HepG2 (cell line): Measurements from ENCODE around the gene CPOX. TPM values are rescaled to one million over a fixed set of nuclear protein-coding genes. Genes with fewer than 3 reads are reported as not detected.

Experiments used
- ATAC-seq: fragments of 200-7000 bp; cut with Tn5 transposase; 3 replicates; pipeline ENCODE4 v1.9.1; 2020; ENCODE audit warnings: mild to moderate bottlenecking, moderate library complexity
- BruUV-seq: library from RNA; stranded (reverse); fragments of 400-500 nt; replicated peaks from 2 replicates; lab custom pipeline; 2021; lab: Mats Ljungman, UMichigan
- CTCF ChIA-PET: fragments of 300-600 bp; formaldehyde crosslinking; extraction: SDS; loops from one replicate; lab custom pipeline; 2021; ENCODE audit warnings: low total read pairs, inconsistent platforms, low intra/inter-chr PET ratio; lab: Yijun Ruan, JAX
- POLR2A ChIA-PET: fragments of 350-600 bp; sonication (Branson Sonifier 250); formaldehyde crosslinking; loops from one replicate; lab custom pipeline; 2020; ENCODE audit warnings: antibody characterized with exemption, inconsistent platforms; lab: Yijun Ruan, JAX
- DNase-seq: peaks from one replicate; pipeline ENCODE4 v3.0.0-alpha.2; 2015; ENCODE audit warnings: low spot score
- FAIRE-seq: peaks from 3 replicates; lab custom pipeline; 2011; peaks lifted over from hg19 to GRCh38; lab: Jason Lieb, UNC
- H2AFZ ChIP-seq: one replicate; pipeline ENCODE4 v1.6.1; 2011; ENCODE audit warnings: low read length, inconsistent platforms
- H3K27ac ChIP-seq: fragments of 300-600 bp; 3 replicates; pipeline ENCODE4 v1.8.0; 2011; ENCODE audit warnings: mixed run types, mild to moderate bottlenecking, mixed read lengths, low read length, inconsistent platforms; ENCODE audit not compliant: insufficient read depth; ENCODE audit errors: extremely low read length
- H3K27me3 ChIP-seq, 2 experiments: fragments of 200-600 bp in 1 of 2; 2 replicates in 1 of 2; 3 replicates in 1 of 2; pipeline versions ENCODE4 v1.6.0 to v1.8.0; 2011; ENCODE audit warnings: low read length in 2 of 2, mild to moderate bottlenecking in 2 of 2, moderate library complexity in 2 of 2, inconsistent platforms in 1 of 2; ENCODE audit not compliant: insufficient read depth in 2 of 2, control insufficient read depth in 1 of 2
- H3K36me3 ChIP-seq, 2 experiments: fragments of 200-600 bp in 1 of 2; replicated peaks in 1 of 2; 2 replicates in 1 of 2; 3 replicates in 1 of 2; pipeline versions ENCODE4 v1.5.1 to v1.8.0; 2011; ENCODE audit warnings: low read length in 2 of 2, inconsistent platforms in 1 of 2; ENCODE audit not compliant: insufficient read depth in 2 of 2, control insufficient read depth in 1 of 2
- H3K4me1 ChIP-seq: 2 replicates; pipeline ENCODE4 v1.5.1; 2012; ENCODE audit warnings: low read length, inconsistent platforms; ENCODE audit not compliant: insufficient read depth
- H3K4me2 ChIP-seq: 2 replicates; pipeline ENCODE4 v1.6.0; 2011; ENCODE audit warnings: low read depth, low read length, inconsistent platforms
- H3K4me3 ChIP-seq, 3 experiments: fragments of 200-600 bp in 1 of 3; sonication (generic), shearing (Covaris generic) in 1 of 3; replicated peaks in 1 of 3; 2 replicates each; pipeline ENCODE4 v1.5.1; 2011 to 2016; ENCODE audit warnings: low read length in 3 of 3, inconsistent platforms in 2 of 3, low read depth in 2 of 3, mild to moderate bottlenecking in 2 of 3, control low read depth in 1 of 3, mixed read lengths in 1 of 3; ENCODE audit not compliant: insufficient read depth in 1 of 3
- H3K79me2 ChIP-seq: one replicate; pipeline ENCODE4 v1.6.1; 2011; ENCODE audit warnings: low read length, inconsistent platforms; ENCODE audit not compliant: insufficient read depth
- H3K9ac ChIP-seq: 2 replicates; pipeline ENCODE4 v1.6.0; 2011; ENCODE audit warnings: mild to moderate bottlenecking, low read depth, low read length, inconsistent platforms; ENCODE audit not compliant: insufficient read depth
- H3K9me3 ChIP-seq: 2 replicates; pipeline ENCODE4 v1.5.1; 2012; ENCODE audit warnings: mild to moderate bottlenecking, low read length
- H4K20me1 ChIP-seq: 2 replicates; pipeline ENCODE4 v1.6.0; 2011; ENCODE audit warnings: inconsistent platforms, mild to moderate bottlenecking, low read length, moderate library complexity; ENCODE audit not compliant: insufficient read depth
- CBX5 ChIP-seq: sonication (generic); formaldehyde crosslinking; IDR thresholded peaks from 2 replicates; pipeline ENCODE4 v1.4.0; 2020; ENCODE audit warnings: missing genetic modification reagents, borderline replicate concordance
- EHMT2 ChIP-seq: fragments of 200-600 bp; sonication (generic); IDR thresholded peaks from 2 replicates; pipeline ENCODE4 v1.7.0; 2017; ENCODE audit warnings: antibody characterized with exemption, low read depth, low read length, borderline replicate concordance
- GATAD1 ChIP-seq: IDR thresholded peaks from 2 replicates; pipeline ENCODE4 v1.6.1; 2016; ENCODE audit warnings: missing genetic modification reagents, missing compliant biosample characterization
- GMEB2 ChIP-seq: IDR thresholded peaks from 2 replicates; pipeline ENCODE4 v1.6.1; 2016; ENCODE audit warnings: missing biosample characterization, missing genetic modification reagents, low read depth
- JUNB ChIP-seq: sonication (generic); formaldehyde crosslinking; IDR thresholded peaks from 2 replicates; pipeline ENCODE4 v1.8.0; 2022; ENCODE audit warnings: missing genetic modification reagents, mild to moderate bottlenecking, borderline replicate concordance
- MED8 ChIP-seq: sonication (generic); formaldehyde crosslinking; IDR thresholded peaks from 2 replicates; pipeline ENCODE4 v1.8.1; 2023; ENCODE audit warnings: mild to moderate bottlenecking, missing genetic modification reagents; ENCODE audit not compliant: insufficient replicate concordance
- MLLT10 ChIP-seq: sonication (generic); formaldehyde crosslinking; IDR thresholded peaks from 2 replicates; pipeline ENCODE4 v1.4.0; 2020; ENCODE audit warnings: missing genetic modification reagents
- SP5 ChIP-seq: IDR thresholded peaks from 2 replicates; pipeline ENCODE4 v1.6.1; 2016; ENCODE audit warnings: low read depth, borderline replicate concordance
- SYNCRIP ChIP-seq: fragments of 200-400 bp; formaldehyde crosslinking; IDR thresholded peaks from 2 replicates; pipeline ENCODE4 v1.6.1; 2018; ENCODE audit warnings: mild to moderate bottlenecking, low read depth, low read length; ENCODE audit not compliant: insufficient read depth
- TSC22D2 ChIP-seq: sonication (generic); formaldehyde crosslinking; IDR thresholded peaks from 2 replicates; pipeline ENCODE4 v1.5.1; 2020; ENCODE audit warnings: missing genetic modification reagents, mild to moderate bottlenecking, borderline replicate concordance
- ZBTB2 ChIP-seq: sonication (generic); formaldehyde crosslinking; IDR thresholded peaks from 2 replicates; pipeline ENCODE4 v1.8.0; 2022; ENCODE audit warnings: low read depth, missing genetic modification reagents
- ZNF20 ChIP-seq: sonication (generic); formaldehyde crosslinking; IDR thresholded peaks from 2 replicates; pipeline ENCODE4 v1.4.0; 2020; ENCODE audit warnings: mild to moderate bottlenecking, moderate library complexity, missing genetic modification reagents
- ZNF660 ChIP-seq: sonication (generic); formaldehyde crosslinking; IDR thresholded peaks from 2 replicates; pipeline ENCODE4 v1.5.1; 2020; ENCODE audit warnings: mild to moderate bottlenecking, low read depth, missing genetic modification reagents, borderline replicate concordance
- ZNF772 ChIP-seq: sonication (generic); formaldehyde crosslinking; IDR thresholded peaks from 2 replicates; pipeline ENCODE4 v1.5.0; 2020; ENCODE audit warnings: mild to moderate bottlenecking, missing genetic modification reagents
- ZNF777 ChIP-seq: sonication (generic); formaldehyde crosslinking; IDR thresholded peaks from 2 replicates; pipeline ENCODE4 v1.4.0; 2020; ENCODE audit warnings: missing genetic modification reagents
- WGBS: methylation state at CpG from one replicate; pipeline ENCODE4 v1.1.6; 2017; ENCODE audit warnings: low lambda C conversion rate; 5-methylcytosine and 5-hydroxymethylcytosine counted together
- in situ Hi-C: cut with HindIII; loops from 2 replicates; pipeline ENCODE4 v1.10.0; 2017; ENCODE audit warnings: low pct_unique_long_range_greater_than_20kb; ENCODE audit not compliant: extremely low pct_ligation_motif_present
- intact Hi-C: fragments of 100-400 bp; cut with micrococcal nuclease; formaldehyde crosslinking; loops from one replicate; pipeline ENCODE4 v1.10.0; 2022; ENCODE audit not compliant: unreplicated experiment
- polyA plus RNA-seq, 8 experiments: library from polyadenylated mRNA; depleted of rRNA in 3 of 8; stranded (reverse) in 7 of 8; unstranded in 1 of 8; fragments of >200 nt; fragmentation: Illumina TruSeq in 4 of 8; extraction: Trizol in 4 of 8; gene quantifications; 2 replicates each; pipeline versions ENCODE4 v1.2.1 to v1.2.3, GENCODE V29; 2011 to 2016; ENCODE audit warnings: low read depth in 4 of 8, missing spikeins in 1 of 8, mixed read lengths in 1 of 8; ENCODE audit not compliant: insufficient read depth in 1 of 8
- total RNA-seq, 5 experiments: library from RNA; depleted of rRNA; stranded (reverse); fragments of >200 nt; fragmentation: Illumina TruSeq; extraction: Trizol; gene quantifications; 2 replicates each; pipeline ENCODE4 v1.2.3, GENCODE V29; 2016; ENCODE audit warnings: low read depth in 1 of 5

The CPOX gene
- total and polyA plus RNA-seq, 2 of the 13 experiments (the other 11 are each of a cell fraction or from before 2014, with no cell fraction given), result 34.2 to 37.2 TPM

- Histone ChIP-seq H2AFZ (no peak overlapping the region), H3K79me2 (no peaks in the 10 kb centered on the region), H3K27ac (no peak overlapping the region), H3K4me3 (no peak overlapping the region), H3K36me3 (peaks cover 6 to 65% of the 10 kb centered on the region in 2 experiments), H3K9me3 (no peaks in the 10 kb centered on the region), H3K9ac (no peak overlapping the region), H3K4me2 (no peak overlapping the region), H3K27me3 (no peaks in the 10 kb centered on the region), H3K4me1 (no peaks in the 10 kb centered on the region), H4K20me1 (no peaks in the 10 kb centered on the region)
- no peak for FAIRE-seq
- ATAC-seq, result no peak
- TF ChIP-seq JUNB, result no peak
- no peak for TF ChIP-seq ZNF660
- no peak for TF ChIP-seq ZNF777 (CRISPR knock-in tag)
- TF ChIP-seq SYNCRIP, result no peak
- TF ChIP-seq TSC22D2 (CRISPR knock-in tag), result no peak
- TF ChIP-seq ZBTB2 (CRISPR knock-in tag), result no peak
- intact Hi-C loops (no loop called here), in situ Hi-C loops (no loop called here)
- 95% methylated on average over 4 of the region's 4 CpGs for WGBS
- no TSS peak for BruUV-seq
- DNase-seq, result no peak
- ChIA-PET CTCF (no interaction called here), POLR2A (no interaction called here)
These were observed 9.6 kb downstream of the CPOX start for GRCh38 chr3:98583766-98584165.

- Histone ChIP-seq H3K4me1 (no peaks in the 10 kb centered on the region), H3K27me3 (no peaks in the 10 kb centered on the region), H3K4me2 (no peak overlapping the region), H3K27ac (no peak overlapping the region), H3K36me3 (peaks cover 6 to 60% of the 10 kb centered on the region in 2 experiments), H3K79me2 (no peaks in the 10 kb centered on the region), H3K9me3 (no peaks in the 10 kb centered on the region), H3K9ac (no peak overlapping the region), H4K20me1 (no peaks in the 10 kb centered on the region), H2AFZ (no peak overlapping the region), H3K4me3 (no peak overlapping the region)
- 93% methylated on average over 1 of the region's 1 CpG for WGBS
- ATAC-seq (no peak), FAIRE-seq (no peak), DNase-seq (no peak)
- BruUV-seq, result no TSS peak
- ChIA-PET POLR2A (no interaction called here), CTCF (no interaction called here)
- in situ Hi-C loops (no loop called here), intact Hi-C loops (no loop called here)
- TF ChIP-seq CBX5 (CRISPR knock-in tag) (no peak), EHMT2 (no peak), GMEB2 (CRISPR knock-in tag) (no peak), GATAD1 (CRISPR knock-in tag) (no peak), MED8 (no peak), ZNF20 (CRISPR knock-in tag) (no peak), ZNF772 (CRISPR knock-in tag) (no peak), MLLT10 (CRISPR knock-in tag) (no peak), SP5 (CRISPR knock-in tag) (no peak)
These were observed 11.4 kb downstream of the CPOX start for GRCh38 chr3:98582042-98582441.
